IPS DF 4.7 (cell line): Measurements from ENCODE around the gene SUGCT.

Experiments
- DNase-seq: peaks from one replicate; pipeline ENCODE4 v3.0.0-alpha.2; 2013; ENCODE audit warnings: low spot score; ENCODE audit errors: extremely low read depth

SUGCT gene

GRCh38 chr7:40715053-40715430 lies 580.2 kb downstream of the SUGCT start:
- DNase-seq, result no peak

DNA sequence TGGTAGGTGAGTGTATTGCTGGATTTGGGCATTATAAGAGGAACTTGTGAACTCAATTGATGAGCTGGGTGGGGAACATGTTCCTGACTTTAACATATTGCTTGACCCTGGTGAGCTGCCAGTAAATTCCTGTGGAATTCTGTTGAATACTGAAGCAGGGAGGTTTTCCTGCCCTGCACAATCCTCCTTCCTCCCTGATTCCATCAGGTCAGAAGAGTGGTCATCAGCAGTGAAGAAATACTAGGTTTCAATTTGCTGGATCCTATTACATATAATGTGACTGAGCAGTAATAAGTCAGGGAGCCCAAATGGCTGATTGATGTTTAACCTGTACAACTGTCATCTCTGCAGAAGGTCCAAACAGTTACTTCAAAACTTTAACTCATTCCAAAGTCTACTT lies 581.2 kb downstream of the SUGCT start:
- DNase-seq, result no peak

DNA sequence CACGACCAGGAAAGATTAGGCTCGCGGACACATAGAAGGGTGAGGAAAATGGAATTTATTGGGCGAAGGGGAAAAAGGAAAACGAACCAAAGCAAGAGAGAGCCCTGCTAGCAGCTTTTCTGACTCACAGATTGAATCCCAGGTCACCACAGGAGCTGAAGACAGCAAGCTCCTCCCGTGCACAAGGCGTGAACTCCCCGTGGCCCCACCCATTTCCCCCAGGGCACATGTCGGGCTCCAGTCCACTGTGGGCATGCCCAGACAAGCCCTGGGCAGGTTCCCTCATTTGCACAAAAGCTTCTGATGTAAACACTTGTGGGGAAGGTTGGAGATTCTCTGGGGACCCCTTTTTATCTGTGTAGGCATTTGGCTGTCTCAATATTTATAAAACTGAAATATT lies 582.4 kb downstream of the SUGCT start:
- DNase-seq, result peak; percentile 68

DNA sequence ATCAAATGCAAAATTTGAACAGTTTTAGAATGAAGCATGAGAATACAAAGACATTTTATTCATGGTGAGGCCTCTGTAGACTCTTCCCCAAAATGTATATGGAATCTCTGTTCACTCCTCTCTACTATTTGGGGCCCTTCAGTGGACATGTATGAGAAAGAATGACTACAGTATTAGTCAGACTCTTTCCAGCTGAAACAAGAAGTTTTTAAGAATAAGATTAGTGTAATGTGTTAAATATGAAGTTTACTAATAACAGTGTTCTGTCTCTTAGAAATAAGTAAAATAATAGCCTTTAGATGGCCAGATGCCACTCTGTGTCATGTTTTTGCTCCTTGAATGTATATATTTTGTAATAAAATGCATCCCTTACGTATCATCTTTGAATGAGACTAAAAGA lies 585.6 kb downstream of the SUGCT start:
- no peak for DNase-seq

DNA sequence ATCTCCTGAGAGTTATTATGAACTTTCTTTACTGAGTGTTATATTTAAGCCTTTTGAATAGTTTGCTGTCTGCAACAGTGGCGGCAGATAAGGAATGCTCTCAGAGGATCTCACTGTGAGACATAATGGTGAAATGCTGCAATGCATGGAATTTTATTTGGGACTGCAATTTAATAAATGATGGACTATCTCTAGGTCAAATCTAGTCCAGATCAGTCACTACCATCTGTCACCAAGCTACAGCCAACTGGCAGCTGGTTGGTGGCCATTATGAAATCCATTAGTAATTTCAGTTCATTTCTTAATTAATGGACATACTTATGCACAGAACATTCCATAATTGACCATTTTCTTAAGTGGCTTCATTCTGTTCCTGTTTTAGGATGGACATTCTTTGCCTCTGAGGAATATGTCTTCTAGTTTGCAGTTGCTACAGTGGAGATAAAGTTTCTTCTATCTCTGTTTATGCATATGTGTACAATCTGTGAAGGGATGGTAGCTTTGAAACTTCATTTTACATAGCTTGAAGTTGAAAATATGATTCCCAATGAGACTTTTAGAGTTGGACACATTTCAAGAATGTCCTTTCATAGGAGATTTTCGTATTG lies 586.6 kb downstream of the SUGCT start:
- no peak for DNase-seq

GRCh38 chr7:40722242-40722641 lies 587.4 kb downstream of the SUGCT start:
- no peak for DNase-seq

- DNase-seq, result no peak
These were observed 589.0 kb downstream of the SUGCT start for GRCh38 chr7:40723829-40724228.

GRCh38 chr7:40726559-40726958 lies 591.8 kb downstream of the SUGCT start:
- no peak for DNase-seq

DNA sequence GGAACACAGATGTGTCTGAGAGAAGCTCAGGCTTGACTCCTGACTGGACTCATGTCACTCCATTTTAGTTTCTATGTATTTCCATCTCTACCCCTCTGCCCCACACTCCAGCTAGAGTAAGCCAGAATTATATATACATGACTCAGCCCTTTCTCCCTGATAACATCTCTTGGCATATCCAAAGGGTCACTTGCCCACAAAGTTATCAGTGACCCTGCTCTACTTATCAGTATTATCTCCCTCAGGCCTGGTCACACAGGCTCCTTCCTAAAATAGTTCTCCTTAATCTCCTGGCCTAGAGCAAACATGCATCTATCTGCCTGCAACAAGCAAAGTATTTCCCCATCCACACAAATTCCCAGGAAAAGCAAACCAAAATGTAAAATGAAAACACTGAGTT lies 598.3 kb downstream of the SUGCT start:
- no peak for DNase-seq

GRCh38 chr7:40733578-40733977 lies 598.8 kb downstream of the SUGCT start:
- DNase-seq, result no peak

DNA sequence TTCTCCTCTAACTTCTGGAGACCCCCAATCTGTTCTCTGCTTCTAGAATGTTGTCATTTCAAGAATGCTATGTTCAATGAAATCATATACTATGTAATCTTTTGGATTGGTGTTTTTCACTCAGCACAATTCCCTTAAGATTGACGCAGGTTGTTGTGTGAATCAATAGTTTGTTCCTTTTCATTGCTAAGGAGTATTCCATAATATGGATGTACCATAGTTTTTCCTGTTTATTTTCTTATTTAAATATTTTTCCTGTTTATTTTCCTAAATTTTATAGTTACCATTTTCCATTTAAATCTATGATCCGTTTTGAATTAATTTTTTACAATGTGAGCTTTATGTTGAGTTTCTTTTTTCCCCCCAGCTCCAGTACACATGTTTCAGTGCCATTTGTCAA lies 604.5 kb downstream of the SUGCT start:
- no peak for DNase-seq

- no peak for DNase-seq
These were observed 607.5 kb downstream of the SUGCT start for GRCh38 chr7:40742270-40742669.

- DNase-seq, result no peak
These were observed 612.2 kb downstream of the SUGCT start for GRCh38 chr7:40746841-40747556.

DNA sequence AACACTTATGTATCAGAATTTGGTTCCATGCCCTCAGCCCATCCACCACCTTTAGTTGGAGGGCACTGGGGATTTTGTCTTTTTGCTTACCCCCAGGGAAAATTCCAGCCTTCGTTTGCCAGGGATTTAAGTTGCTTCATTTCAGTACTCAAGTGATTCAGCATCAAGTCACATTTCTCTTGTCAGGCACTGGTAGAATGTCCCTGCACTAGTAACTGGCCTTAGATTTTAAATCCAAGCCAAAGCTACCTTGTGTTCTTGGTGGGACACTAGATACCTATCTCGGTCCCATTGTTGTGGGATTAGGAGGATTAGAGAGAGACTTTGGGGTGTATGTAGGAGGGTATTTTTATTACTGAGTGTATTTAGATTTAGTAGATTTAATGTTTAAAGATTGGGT lies 613.1 kb downstream of the SUGCT start:
- no peak for DNase-seq

- no peak for DNase-seq
These were observed 615.1 kb downstream of the SUGCT start for GRCh38 chr7:40749877-40750276.

- no peak for DNase-seq
These were observed 618.6 kb downstream of the SUGCT start for GRCh38 chr7:40753455-40753854.

DNA sequence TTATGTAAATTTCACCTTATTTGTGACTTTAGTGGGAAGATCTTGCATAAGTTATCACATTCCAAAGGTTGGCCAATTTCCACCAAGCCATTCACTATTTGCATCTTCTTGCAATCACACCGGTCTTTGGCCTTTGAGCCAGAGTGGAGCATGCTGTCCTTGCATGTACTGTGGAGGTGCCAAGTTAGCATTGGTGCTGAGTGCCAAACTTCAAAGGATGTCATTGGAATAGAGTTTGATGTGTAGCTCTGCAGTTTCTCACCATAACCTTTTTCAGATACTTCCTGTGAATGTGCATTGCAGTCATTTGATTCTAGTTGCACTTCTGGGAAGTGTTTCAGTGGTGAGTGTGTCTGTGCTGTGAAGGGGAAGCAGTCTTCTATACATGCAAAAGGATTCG lies 620.6 kb downstream of the SUGCT start:
- no peak for DNase-seq

DNA sequence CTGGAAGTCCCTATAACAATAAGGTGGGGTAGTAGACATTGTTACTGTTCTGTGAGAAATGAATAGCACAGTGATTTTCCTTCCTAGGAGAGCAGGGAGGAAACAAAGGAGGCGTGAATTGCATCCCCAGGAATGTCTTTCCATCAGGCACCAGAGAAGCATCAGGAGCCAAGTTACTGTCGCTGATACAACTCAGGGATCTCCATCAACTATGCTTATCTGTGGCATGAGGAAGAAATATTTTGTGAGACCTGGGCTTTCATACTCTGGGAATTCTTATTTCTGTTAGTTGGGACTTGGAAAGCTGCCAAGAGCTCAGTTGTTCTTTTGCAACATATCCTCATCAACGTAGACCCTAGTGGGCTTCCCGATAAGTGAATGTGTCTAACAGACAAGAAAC lies 622.3 kb downstream of the SUGCT start:
- DNase-seq, result no peak

GRCh38 chr7:40758590-40758989 lies 623.8 kb downstream of the SUGCT start:
- DNase-seq, result no peak

DNA sequence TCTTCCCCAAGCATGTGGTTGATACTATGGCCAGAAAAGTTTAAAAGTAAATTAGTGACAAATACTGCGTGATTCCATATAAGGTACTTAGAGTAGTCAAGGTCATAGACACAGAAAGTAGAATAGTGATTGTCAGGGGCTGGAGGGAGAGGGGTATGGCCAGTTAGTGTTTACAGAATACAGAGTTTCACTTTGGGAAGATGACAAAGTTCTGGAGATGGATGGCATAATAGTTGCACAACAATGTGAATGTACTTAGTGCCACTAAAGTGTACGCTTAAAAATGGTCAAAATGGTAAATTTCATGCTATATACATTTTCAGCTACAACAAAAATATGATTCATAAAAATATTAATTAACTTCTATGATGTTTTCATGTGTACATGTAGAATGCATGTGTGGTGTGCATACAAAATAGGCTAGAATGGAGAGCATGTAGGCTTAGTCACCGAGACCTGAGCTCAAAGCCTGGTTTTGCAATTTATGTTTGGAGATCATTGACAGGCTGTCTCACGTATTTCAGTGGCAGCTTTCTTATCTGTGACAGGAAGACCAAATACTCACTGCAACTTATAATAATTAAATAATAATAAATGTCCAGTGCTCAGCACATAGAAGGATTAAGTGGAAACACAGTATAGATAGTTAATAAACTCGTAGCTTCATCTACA lies 625.6 kb downstream of the SUGCT start:
- DNase-seq, result no peak

DNA sequence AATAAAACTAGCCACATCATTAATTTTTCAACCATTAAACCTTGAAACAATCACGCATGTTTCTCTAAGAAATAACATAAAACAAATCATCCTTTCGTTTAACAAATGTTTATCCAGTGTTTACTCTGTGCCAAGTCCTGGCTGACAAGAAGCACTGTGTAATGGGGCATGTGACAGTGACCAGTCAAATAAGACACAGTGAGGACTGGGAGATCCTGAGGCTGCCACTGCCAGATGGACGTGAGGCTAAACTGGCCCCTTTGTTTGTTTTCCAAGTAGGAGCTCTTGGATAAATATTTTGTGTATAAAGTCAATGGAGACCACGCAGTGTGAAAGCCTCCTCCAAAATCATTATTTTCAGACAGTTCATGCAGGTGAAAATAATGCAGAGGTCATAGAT lies 626.2 kb downstream of the SUGCT start:
- no peak for DNase-seq

DNA sequence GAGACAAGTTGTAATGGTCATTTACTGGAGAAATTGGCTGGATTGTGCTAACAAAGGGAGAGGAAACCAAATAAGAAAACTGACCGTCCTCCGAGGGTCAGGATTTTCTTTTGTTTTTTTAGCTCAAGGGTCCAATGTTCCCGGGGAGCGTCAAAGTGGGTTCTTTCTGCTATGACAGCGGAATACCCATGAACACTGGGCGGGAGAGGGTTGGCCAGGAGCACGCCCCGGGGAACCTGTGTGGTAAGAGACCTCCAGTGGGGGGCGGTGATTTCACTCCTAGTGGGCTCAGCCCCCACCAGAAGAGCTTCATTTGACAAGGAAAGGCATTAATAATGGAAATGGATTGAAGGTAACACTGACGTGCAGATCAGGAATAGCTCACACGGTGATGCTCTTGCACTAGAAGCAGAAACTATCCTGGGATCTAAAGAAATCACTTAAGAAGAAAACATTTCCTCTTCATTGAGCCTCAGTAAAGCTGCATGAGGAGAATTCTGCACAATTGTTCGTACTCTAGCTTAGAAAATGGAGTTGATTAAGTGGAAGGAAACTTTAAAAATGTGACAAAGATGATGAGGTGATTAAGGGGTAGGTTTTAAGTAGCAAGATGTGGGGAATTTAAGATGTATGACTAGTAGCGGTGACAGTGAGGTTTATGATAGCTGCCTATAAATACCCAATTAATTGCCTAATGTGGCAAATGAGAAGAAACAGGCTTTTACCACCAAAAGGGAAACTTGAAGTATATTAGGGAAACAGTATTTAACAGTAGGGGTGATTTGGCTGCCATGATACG lies 627.2 kb downstream of the SUGCT start:
- DNase-seq, result no peak
